OCI-LY3 (cell line): ENCODE data around the gene PSIP1.
"Not testable (repeated sequence)": the region's sequence is repeated elsewhere in the genome, so short reads cannot be mapped to it uniquely, and the experiment has no call there.

Experiments used
- H2AFZ ChIP-seq: fragments of 200-600, 300-600 bp; shearing (Covaris generic); 2 replicates; pipeline ENCODE4 v1.6.0; 2014; ENCODE audit warnings: antibody characterized with exemption, low read depth, low read length
- H3K27ac ChIP-seq: fragments of 200-600, 300-600 bp; sonication (generic); 2 replicates; pipeline ENCODE4 v1.5.1; 2014; ENCODE audit warnings: mild to moderate bottlenecking, low read length, moderate library complexity, mixed read lengths
- H3K27me3 ChIP-seq: fragments of 200-600, 300-600 bp; sonication (generic); 2 replicates; pipeline ENCODE4 v1.6.1; 2014; ENCODE audit warnings: low read depth, low read length, mixed read lengths
- H3K36me3 ChIP-seq: fragments of 200-600, 300-600 bp; sonication (generic); replicated peaks from 2 replicates; pipeline ENCODE3; 2014; ENCODE audit warnings: low read depth, low read length, mixed read lengths
- H3K4me1 ChIP-seq: fragments of 300-600, 200-600 bp; sonication (generic); 2 replicates; pipeline ENCODE4 v1.6.1; 2014; ENCODE audit warnings: low read length, mixed read lengths
- H3K4me2 ChIP-seq: fragments of 200-600, 300-600 bp; sonication (generic); 2 replicates; pipeline ENCODE4 v1.6.1; 2014; ENCODE audit warnings: low read length, mixed read lengths
- H3K4me3 ChIP-seq: fragments of 300-600, 200-600 bp; sonication (generic); 2 replicates; pipeline ENCODE4 v1.5.1; 2014; ENCODE audit warnings: antibody characterized with exemption, mild to moderate bottlenecking, low read length, moderate library complexity
- H3K79me2 ChIP-seq: fragments of 300-600, 200-600 bp; shearing (Covaris generic); 2 replicates; pipeline ENCODE4 v1.6.1; 2014; ENCODE audit warnings: mild to moderate bottlenecking, low read length, mixed read lengths
- H3K9ac ChIP-seq: fragments of 300-600, 200-600 bp; shearing (Covaris generic); 2 replicates; pipeline ENCODE4 v1.6.0; 2014; ENCODE audit warnings: mild to moderate bottlenecking, low read length, moderate library complexity
- H3K9me3 ChIP-seq: fragments of 200-600, 300-600 bp; shearing (Covaris generic); 2 replicates; pipeline ENCODE4 v1.6.1; 2014; ENCODE audit warnings: low read length, mixed read lengths; ENCODE audit not compliant: insufficient read depth
- H4K20me1 ChIP-seq: fragments of 200-600, 300-600 bp; sonication (generic); 2 replicates; pipeline ENCODE4 v1.6.1; 2016; ENCODE audit warnings: low read length, mixed read lengths; ENCODE audit not compliant: insufficient read depth
- EZH2phosphoT487 ChIP-seq: fragments of 200-600 bp; shearing (Covaris generic); IDR thresholded peaks from 2 replicates; pipeline ENCODE4 v1.6.1; 2018; ENCODE audit warnings: antibody characterized with exemption, mixed run types, low read depth
- TF ChIP-seq, protein P1 (sequence below): fragments of 200-600, 300-600 bp; sonication (generic); IDR thresholded peaks from 2 replicates; pipeline ENCODE4 v1.5.1; 2014; ENCODE audit warnings: antibody characterized with exemption, low read length, low read depth

The PSIP1 gene

DNA sequence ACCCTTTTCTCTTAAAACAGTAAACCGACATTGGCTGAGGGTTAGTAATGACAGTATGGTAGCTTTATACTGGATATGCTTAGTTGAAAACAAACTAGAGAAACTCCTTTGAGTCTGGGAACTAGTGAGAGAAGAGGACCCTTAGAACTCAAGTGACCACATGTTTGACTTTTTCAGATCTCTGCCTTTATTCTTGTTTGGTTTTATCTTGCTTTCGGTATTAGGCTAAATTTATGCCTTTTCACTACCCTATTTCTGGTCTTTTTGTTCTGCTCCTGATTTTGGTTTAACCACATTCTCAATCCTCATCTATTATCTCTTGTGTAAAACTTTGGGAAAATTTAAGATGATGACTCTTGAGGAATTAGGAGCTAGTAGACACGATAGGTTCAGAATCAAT lies 77.1 kb downstream of the PSIP1 start:
- Histone ChIP-seq H3K4me2 (no peak overlapping the region), H2AFZ (no peak overlapping the region), H3K27me3 (no peaks in the 10 kb centered on the region), H3K4me1 (peaks cover 6% of the 10 kb centered on the region; the same call in 1 of the 2 replicates), H3K4me3 (no peak overlapping the region), H3K9ac (no peak overlapping the region), H3K79me2 (peaks cover 11% of the 10 kb centered on the region; the same call in 1 of the 2 replicates), H3K36me3 (peaks cover 38% of the 10 kb centered on the region), H3K9me3 (no peaks in the 10 kb centered on the region), H4K20me1 (0 out of 2 replicates have a peak, but pooled peaks cover 12% of the 10 kb centered on the region), H3K27ac (no peak overlapping the region)
- TF ChIP-seq EZH2phosphoT487: no peak

DNA sequence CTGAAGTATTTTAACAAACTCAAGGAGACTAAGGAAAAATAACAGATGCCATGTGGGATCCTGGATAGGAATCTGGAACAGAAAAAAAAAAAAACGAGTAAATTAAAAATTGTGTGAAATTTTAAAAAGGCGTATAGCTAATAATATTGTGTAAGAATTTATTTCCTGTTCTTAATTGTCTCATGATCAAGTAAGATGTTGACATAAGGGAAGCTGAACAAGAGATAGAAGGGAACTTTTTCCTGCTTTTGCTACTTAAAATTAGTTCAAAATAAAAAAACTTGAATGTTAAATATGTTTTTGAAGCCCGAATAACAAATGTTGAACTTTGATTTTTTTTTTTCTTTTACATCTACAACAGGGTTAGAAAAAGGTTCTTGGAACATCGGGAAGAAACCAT lies 77.6 kb downstream of the PSIP1 start:
- H3K27ac ChIP-seq: no peak overlapping the region
- H3K27me3 ChIP-seq: no peaks in the 10 kb centered on the region
- H3K4me1 ChIP-seq: peaks cover 6% of the 10 kb centered on the region; the same call in 1 of the 2 replicates
- TF ChIP-seq EZH2phosphoT487: no peak
- TF ChIP-seq, protein P1, sequence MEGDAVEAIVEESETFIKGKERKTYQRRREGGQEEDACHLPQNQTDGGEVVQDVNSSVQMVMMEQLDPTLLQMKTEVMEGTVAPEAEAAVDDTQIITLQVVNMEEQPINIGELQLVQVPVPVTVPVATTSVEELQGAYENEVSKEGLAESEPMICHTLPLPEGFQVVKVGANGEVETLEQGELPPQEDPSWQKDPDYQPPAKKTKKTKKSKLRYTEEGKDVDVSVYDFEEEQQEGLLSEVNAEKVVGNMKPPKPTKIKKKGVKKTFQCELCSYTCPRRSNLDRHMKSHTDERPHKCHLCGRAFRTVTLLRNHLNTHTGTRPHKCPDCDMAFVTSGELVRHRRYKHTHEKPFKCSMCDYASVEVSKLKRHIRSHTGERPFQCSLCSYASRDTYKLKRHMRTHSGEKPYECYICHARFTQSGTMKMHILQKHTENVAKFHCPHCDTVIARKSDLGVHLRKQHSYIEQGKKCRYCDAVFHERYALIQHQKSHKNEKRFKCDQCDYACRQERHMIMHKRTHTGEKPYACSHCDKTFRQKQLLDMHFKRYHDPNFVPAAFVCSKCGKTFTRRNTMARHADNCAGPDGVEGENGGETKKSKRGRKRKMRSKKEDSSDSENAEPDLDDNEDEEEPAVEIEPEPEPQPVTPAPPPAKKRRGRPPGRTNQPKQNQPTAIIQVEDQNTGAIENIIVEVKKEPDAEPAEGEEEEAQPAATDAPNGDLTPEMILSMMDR: no peak
- H4K20me1 ChIP-seq: 0 out of 2 replicates have a peak, but pooled peaks cover 12% of the 10 kb centered on the region
- H2AFZ ChIP-seq: no peak overlapping the region
- H3K9ac ChIP-seq: no peak overlapping the region
- H3K9me3 ChIP-seq: no peaks in the 10 kb centered on the region
- peaks cover 7% of the 10 kb centered on the region; the same call in 1 of the 2 replicates for H3K79me2 ChIP-seq
- no peak overlapping the region for H3K4me3 ChIP-seq
- H3K4me2 ChIP-seq: no peak overlapping the region
- peaks cover 34% of the 10 kb centered on the region for H3K36me3 ChIP-seq

DNA sequence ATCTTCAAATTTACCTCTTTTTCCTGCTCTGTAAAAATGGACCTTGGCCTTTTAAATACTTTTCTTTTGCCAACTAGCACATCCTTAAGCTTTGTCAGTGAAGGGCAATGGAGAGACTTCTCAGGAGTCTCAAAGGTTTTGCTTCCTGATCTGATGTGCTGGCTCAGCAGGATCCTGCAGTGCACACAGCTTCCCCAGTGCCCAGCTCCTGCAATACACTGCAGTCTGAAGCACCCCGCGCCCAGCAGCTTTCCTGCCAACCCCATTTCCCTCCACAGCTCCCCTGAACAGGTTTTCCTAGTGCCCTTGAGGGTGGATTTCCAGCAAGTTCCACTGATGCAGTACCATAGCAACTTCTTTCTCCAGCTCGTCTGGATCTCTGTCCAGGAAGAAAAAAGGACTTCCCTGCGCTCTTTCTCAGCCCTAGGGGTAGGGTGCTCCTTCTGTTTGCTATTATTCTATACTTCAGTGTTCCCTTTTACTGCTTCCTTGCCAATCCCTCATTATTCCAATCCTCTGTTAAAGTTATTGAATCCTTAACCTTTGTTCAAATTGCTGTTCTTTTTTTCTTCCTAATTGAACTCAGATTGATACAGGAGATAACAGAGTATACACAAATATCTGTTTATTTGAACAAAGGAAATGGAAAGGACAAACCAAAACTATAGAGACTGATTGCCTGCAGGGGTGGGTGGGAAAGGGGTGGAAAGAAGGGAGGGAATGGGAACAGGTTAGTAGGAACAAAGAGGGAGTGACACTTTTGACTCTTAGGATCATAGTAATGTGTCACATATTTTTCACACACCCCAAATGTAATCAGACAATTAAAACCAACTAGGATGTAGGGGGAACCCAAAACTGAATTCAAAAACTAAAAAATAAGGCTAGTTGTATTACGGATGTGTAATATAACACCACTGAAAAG lies 79.6 kb downstream of the PSIP1 start:
- Histone ChIP-seq H3K27ac (no peak overlapping the region), H3K4me3 (no peak overlapping the region), H3K4me2 (no peak overlapping the region), H3K9ac (no peak overlapping the region), H2AFZ (no peak overlapping the region), H3K79me2 (no peaks in the 10 kb centered on the region), H4K20me1 (peaks cover 12% of the 10 kb centered on the region), H3K9me3 (no peaks in the 10 kb centered on the region), H3K4me1 (peaks cover 12% of the 10 kb centered on the region), H3K27me3 (no peaks in the 10 kb centered on the region), H3K36me3 (peaks cover 36% of the 10 kb centered on the region)
- TF ChIP-seq, protein P1: no peak
- TF ChIP-seq EZH2phosphoT487: no peak

DNA sequence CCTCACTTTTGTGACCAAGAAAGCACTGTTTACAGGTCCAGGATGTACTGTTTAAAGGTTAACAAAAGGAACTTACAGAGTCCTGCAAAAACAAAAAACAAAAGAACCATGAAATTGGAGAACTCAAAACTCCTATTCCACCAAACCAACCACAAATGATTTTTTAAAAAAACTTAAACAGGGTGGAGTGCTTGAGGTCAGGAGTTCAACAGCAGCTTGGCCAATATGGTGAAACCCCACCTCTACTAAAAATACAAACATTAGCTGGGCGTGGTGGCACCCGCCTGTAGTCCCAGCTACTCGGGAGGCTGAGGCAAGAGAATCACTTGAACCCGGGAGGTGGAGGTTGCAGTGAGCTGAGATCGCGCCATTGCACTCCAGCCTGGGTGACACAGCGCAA lies 83.1 kb downstream of the PSIP1 start:
- not testable (repeated sequence) for H3K4me3 ChIP-seq, H3K27me3 ChIP-seq, H3K9me3 ChIP-seq, H3K4me2 ChIP-seq, H2AFZ ChIP-seq, H3K9ac ChIP-seq, H3K27ac ChIP-seq
- Histone ChIP-seq H3K4me1 (peaks cover 19% of the 10 kb centered on the region), H3K79me2 (peaks cover 26% of the 10 kb centered on the region), H3K36me3 (peaks cover 24% of the 10 kb centered on the region), H4K20me1 (peaks cover 16% of the 10 kb centered on the region)

DNA sequence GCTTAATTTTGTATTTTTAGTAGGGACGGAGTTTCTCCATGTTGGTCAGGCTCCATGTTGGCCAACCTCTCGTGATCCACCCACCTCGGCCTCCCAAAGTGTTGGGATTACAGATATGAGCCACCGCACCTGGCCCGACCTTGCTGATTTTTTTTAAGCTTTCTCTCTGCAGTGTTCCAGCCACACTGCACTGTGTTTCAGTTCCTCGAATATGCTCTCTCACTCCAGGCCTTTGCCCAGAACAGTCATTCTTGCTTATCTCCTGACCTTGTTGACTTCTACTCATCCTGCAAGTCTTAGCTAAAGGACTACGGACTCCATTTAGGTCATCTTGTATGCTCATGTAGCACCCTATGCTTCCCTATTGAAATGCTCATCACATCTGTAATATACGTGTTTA lies 84.8 kb downstream of the PSIP1 start:
- peaks cover 26% of the 10 kb centered on the region for H3K4me1 ChIP-seq
- peaks cover 16% of the 10 kb centered on the region for H4K20me1 ChIP-seq
- no peak for TF ChIP-seq EZH2phosphoT487
- TF ChIP-seq, protein P1: no peak

More for the DNA sequence above, 84.8 kb downstream of the PSIP1 start:
- Histone ChIP-seq H3K9ac (no peak overlapping the region), H3K4me2 (peak overlapping the region; percentile 61), H2AFZ (no peak overlapping the region), H3K79me2 (peaks cover 26% of the 10 kb centered on the region), H3K4me3 (peak overlapping the region; percentile 10; the same call in 1 of the 2 replicates), H3K27me3 (no peaks in the 10 kb centered on the region), H3K36me3 (peaks cover 24% of the 10 kb centered on the region), H3K9me3 (no peaks in the 10 kb centered on the region), H3K27ac (peak overlapping the region; percentile 39)
